Type B pancreatic cell (in vitro differentiated cells): Measurements from ENCODE around the gene DIPK1B. TPM values are rescaled to one million over a fixed set of nuclear protein-coding genes. Genes with fewer than 3 reads are reported as not detected.

Source experiments
- DNase-seq: peaks from one replicate; pipeline ENCODE4 v3.0.0; 2021; ENCODE audit warnings: mixed read lengths; ENCODE audit not compliant: unreplicated experiment; ENCODE audit errors: extremely low spot score
- H3K27ac Mint-ChIP-seq: 2 replicates; pipeline ENCODE4 v1.8.0; 2021; ENCODE audit warnings: mild to moderate bottlenecking, mixed read lengths
- H3K27me3 Mint-ChIP-seq: 2 replicates; pipeline ENCODE4 v1.8.0; 2021; ENCODE audit warnings: mixed read lengths
- H3K36me3 Mint-ChIP-seq: 2 replicates; pipeline ENCODE4 v1.8.0; 2021; ENCODE audit warnings: mixed read lengths
- H3K4me1 Mint-ChIP-seq: one replicate; pipeline ENCODE4 v1.8.0; 2021; ENCODE audit warnings: mixed read lengths; ENCODE audit not compliant: unreplicated experiment
- H3K4me3 Mint-ChIP-seq: 2 replicates; pipeline ENCODE4 v1.8.0; 2021; ENCODE audit warnings: mild to moderate bottlenecking, mixed read lengths
- H3K9me3 Mint-ChIP-seq: 2 replicates; pipeline ENCODE4 v1.8.0; 2021; ENCODE audit warnings: mixed read lengths
- total RNA-seq: library from RNA; stranded (reverse); gene quantifications from 2 replicates; pipeline ENCODE4 v1.2.1, GENCODE V29; 2021; ENCODE audit warnings: low replicate concordance
- TF ChIP-seq, protein P1 (sequence below): fragments of 200-600 bp; sonication (generic); conservative IDR thresholded peaks from 2 replicates; pipeline ENCODE4 v1.5.0; 2021; ENCODE audit warnings: antibody characterized with exemption, mild to moderate bottlenecking

Gene DIPK1B
- total RNA-seq, 1 donor from 2014 or later, result 48.7 TPM

DNA sequence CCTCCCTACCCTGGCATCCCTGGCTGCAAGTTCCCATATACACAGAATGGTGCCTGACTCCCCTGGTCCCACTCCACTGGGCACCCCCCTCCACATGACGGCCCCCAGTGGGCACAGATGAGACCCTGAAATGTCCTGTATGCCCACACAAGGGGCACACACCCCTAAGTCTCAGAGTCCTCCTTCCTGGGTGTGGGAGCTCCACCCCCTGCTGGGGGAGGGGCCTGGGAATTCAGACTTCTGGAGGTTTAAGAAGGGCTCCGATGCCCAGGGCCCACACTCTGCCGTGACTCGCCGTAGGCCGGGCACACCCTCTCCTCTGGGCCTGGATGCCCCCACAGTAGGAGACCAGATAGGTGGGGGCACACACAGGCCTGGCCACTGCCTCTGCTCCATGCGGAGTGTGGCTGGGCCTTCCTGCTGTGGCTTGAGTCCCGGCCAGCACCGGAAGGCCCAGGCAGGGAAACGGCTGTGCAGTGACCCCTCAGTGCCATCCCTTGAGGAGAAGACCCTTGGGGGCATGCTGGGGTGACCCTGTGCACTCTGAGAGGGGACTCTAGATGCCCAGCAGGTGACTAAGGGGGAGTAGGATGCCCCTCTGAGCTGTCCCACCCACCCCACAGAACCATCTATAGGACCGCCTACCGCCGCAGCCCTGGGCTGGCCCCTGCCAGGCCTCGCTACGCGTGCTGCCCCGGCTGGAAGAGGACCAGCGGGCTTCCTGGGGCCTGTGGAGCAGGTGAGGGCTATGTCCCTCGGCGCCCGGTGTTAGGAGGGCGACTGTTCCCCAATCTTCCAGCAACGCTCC is 43.2 kb upstream of the DIPK1B start:
- TF ChIP-seq, protein P1, sequence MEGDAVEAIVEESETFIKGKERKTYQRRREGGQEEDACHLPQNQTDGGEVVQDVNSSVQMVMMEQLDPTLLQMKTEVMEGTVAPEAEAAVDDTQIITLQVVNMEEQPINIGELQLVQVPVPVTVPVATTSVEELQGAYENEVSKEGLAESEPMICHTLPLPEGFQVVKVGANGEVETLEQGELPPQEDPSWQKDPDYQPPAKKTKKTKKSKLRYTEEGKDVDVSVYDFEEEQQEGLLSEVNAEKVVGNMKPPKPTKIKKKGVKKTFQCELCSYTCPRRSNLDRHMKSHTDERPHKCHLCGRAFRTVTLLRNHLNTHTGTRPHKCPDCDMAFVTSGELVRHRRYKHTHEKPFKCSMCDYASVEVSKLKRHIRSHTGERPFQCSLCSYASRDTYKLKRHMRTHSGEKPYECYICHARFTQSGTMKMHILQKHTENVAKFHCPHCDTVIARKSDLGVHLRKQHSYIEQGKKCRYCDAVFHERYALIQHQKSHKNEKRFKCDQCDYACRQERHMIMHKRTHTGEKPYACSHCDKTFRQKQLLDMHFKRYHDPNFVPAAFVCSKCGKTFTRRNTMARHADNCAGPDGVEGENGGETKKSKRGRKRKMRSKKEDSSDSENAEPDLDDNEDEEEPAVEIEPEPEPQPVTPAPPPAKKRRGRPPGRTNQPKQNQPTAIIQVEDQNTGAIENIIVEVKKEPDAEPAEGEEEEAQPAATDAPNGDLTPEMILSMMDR, result no peak
- H3K9me3 Mint-ChIP-seq, result no peaks in the 10 kb centered on the region
- no peak overlapping the region for H3K4me3 Mint-ChIP-seq
- no peaks in the 10 kb centered on the region for H3K4me1 Mint-ChIP-seq
- no peaks in the 10 kb centered on the region for H3K36me3 Mint-ChIP-seq
- H3K27me3 Mint-ChIP-seq, result no peaks in the 10 kb centered on the region
- no peak for DNase-seq
- H3K27ac Mint-ChIP-seq, result no peak overlapping the region

DNA sequence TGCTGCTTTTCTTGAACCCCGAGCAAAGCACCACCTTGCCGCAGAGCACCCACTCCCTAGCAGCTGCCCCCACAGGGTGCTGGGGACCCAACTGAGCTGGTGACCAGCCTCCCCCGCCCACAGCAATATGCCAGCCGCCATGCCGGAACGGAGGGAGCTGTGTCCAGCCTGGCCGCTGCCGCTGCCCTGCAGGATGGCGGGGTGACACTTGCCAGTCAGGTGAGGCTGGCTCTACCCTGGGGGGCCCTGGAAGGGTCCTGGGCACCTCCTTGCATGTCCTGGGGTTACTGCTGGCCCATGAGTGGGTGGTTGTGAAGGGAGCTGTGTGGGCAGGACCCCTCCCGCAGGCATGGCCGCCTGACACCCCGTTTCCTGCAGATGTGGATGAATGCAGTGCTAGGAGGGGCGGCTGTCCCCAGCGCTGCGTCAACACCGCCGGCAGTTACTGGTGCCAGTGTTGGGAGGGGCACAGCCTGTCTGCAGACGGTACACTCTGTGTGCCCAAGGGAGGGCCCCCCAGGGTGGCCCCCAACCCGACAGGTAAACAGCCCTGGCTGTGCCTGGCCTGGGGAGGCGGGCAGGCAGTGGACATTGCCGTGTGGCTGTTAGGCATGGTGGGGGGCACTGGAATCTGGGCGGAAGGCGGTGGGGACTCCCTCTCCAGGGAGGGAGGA is 42.4 kb upstream of the DIPK1B start:
- no peak overlapping the region for H3K27ac Mint-ChIP-seq
- TF ChIP-seq, protein P1, result no peak
- H3K36me3 Mint-ChIP-seq, result no peaks in the 10 kb centered on the region
- DNase-seq, result no peak
- no peaks in the 10 kb centered on the region for H3K4me1 Mint-ChIP-seq
- no peak overlapping the region for H3K4me3 Mint-ChIP-seq
- no peaks in the 10 kb centered on the region for H3K27me3 Mint-ChIP-seq
- no peaks in the 10 kb centered on the region for H3K9me3 Mint-ChIP-seq

DNA sequence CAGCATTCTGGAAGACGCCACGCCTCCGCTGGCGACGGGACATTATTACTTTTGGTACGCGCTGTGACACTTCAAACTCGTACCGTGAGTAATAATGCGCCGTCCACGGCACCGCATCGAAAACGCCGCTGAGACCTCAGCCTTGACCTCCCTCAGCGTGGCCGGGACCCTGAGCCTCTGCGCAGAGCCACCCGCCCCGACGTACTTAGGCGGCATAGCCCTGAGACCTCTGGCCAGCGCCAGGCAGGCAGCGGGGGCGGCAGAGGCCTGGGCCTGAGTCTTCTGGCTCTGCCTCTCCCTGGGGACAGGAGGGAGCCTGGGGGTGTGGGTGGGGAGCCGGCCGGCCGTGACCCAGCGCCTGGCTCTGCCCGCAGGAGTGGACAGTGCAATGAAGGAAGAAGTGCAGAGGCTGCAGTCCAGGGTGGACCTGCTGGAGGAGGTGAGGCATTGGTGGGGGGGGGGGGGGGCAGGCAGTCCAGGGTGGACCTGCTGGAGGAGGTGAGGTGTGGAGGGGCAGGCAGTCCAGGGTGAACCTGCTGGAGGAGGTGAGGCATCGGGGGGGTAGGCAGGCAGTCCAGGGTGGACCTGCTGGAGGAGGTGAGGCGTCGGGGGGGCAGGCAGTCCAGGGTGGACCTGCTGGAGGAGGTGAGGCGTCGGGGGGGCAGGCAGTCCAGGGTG is 41.7 kb upstream of the DIPK1B start:
- no peak overlapping the region for H3K27ac Mint-ChIP-seq
- H3K9me3 Mint-ChIP-seq, result no peaks in the 10 kb centered on the region
- no peaks in the 10 kb centered on the region for H3K36me3 Mint-ChIP-seq
- no peak overlapping the region for H3K4me3 Mint-ChIP-seq
- no peaks in the 10 kb centered on the region for H3K4me1 Mint-ChIP-seq
- no peaks in the 10 kb centered on the region for H3K27me3 Mint-ChIP-seq
- TF ChIP-seq, protein P1, result no peak
- DNase-seq, result no peak

DNA sequence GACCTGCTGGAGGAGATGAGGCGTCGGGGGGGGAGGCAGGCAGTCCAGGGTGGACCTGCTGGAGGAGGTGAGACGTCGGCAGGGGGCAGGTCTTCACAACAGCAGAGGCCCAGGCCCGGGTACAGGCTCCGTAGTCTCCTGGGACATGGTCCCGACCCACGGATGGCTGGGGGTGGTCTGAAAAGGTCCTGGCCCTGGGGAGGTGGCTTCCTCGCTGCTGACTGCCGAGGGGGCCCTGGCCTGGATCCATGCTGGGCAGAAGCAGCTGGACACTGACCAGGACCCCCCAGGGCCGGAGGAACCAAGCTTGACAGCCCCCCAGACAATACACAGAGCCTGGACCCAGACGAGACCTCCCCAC is 41.1 kb upstream of the DIPK1B start:
- no peaks in the 10 kb centered on the region for H3K36me3 Mint-ChIP-seq
- DNase-seq, result no peak
- no peaks in the 10 kb centered on the region for H3K27me3 Mint-ChIP-seq
- TF ChIP-seq, protein P1, result no peak
- H3K9me3 Mint-ChIP-seq, result no peaks in the 10 kb centered on the region
- no peaks in the 10 kb centered on the region for H3K4me1 Mint-ChIP-seq
- no peak overlapping the region for H3K4me3 Mint-ChIP-seq
- no peak overlapping the region for H3K27ac Mint-ChIP-seq

DNA sequence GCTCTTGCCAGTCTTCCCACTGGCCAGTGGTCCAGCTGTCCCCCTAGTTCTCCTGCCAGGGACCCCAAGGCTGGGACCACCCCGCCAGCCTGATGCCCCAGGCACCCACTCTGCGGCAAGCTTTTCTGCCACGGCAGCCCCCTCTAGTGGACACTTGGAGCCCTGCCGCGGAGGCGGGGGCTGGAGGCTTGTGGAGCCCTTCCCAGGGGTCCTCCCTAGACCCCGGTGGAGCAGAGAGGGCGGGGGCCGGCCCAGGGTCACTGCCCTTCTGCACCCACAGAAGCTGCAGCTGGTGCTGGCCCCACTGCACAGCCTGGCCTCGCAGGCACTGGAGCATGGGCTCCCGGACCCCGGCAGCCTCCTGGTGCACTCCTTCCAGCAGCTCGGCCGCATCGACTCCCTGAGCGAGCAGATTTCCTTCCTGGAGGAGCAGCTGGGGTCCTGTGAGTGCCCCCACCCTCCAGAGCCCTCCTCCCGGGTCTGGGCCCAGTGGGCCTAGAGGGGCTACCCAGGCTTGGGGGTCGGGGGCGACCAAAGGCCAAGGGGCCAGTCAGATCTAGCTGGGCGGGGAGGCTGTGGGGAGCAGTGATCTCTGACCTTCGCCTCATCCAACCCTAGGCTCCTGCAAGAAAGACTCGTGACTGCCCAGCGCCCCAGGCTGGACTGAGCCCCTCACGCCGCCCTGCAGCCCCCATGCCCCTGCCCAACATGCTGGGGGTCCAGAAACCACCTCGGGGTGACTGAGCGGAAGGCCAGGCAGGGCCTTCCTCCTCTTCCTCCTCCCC is 40.5 kb upstream of the DIPK1B start:
- TF ChIP-seq, protein P1, result peak; percentile 90
- Mint-ChIP-seq H3K27me3 (no peaks in the 10 kb centered on the region), H3K36me3 (no peaks in the 10 kb centered on the region), H3K4me1 (no peaks in the 10 kb centered on the region), H3K27ac (no peak overlapping the region), H3K9me3 (no peaks in the 10 kb centered on the region), H3K4me3 (no peak overlapping the region)
- DNase-seq, result no peak
